ENCODE results near the gene TTC19. TPM values are rescaled to one million over a fixed set of nuclear protein-coding genes. Genes with fewer than 3 reads are reported as not detected.

The TTC19 gene
- total RNA-seq, 6 donors from 2014 or later: 33.2 to 229 (median 92.9) TPM

GRCh38 chr17:15957608-15958307 lies 41.9 kb upstream of the TTC19 start:
- Histone ChIP-seq H3K9me3 (no peaks in the 10 kb centered on the region), H3K4me3 (no peak overlapping the region), H3K4me1 (peaks cover 4 to 22% (median 14%) of the 10 kb centered on the region in 4 donors), H3K27me3 (no peaks in the 10 kb centered on the region), H3K27ac (no peak overlapping the region), H3K36me3 (no peaks in the 10 kb centered on the region)
- TF ChIP-seq POLR2A (IDR thresholded peaks at IDR 0.05): no peak
- TF ChIP-seq CTCF (IDR thresholded peaks at IDR 0.05): no peak
- TF ChIP-seq POLR2AphosphoS5 (IDR thresholded peaks at IDR 0.05): no peak
- no peak for TF ChIP-seq EP300 (IDR thresholded peaks at IDR 0.05)
- WGBS, 2 donors: 94 to 96% methylated on average over 18 of the region's 19 CpGs
- DNase-seq (peak in 1 of 2 donors; percentile 33), ATAC-seq (ENCODE audit: low FRiP score in 2 of 2) (no peak)

GRCh38 chr17:15958484-15958854 lies 41.2 kb upstream of the TTC19 start:
- H3K27me3 ChIP-seq: no peaks in the 10 kb centered on the region
- peak in 1 of 2 donors; percentile 28 for ATAC-seq (ENCODE audit: low FRiP score in 2 of 2)
- DNase-seq: no peak
- H3K4me3 ChIP-seq: no peak overlapping the region
- peak overlapping the region in 2 of 4 donors; percentile 12 to 44 for H3K27ac ChIP-seq
- H3K9me3 ChIP-seq: no peaks in the 10 kb centered on the region
- H3K4me1 ChIP-seq: peaks cover 4 to 22% (median 14%) of the 10 kb centered on the region in 4 donors
- no peak for TF ChIP-seq EP300 (IDR thresholded peaks at IDR 0.05)
- no peak for TF ChIP-seq POLR2A (IDR thresholded peaks at IDR 0.05)
- no peak for TF ChIP-seq POLR2AphosphoS5 (IDR thresholded peaks at IDR 0.05)
- TF ChIP-seq CTCF (IDR thresholded peaks at IDR 0.05): no peak
- WGBS, 2 donors: 53 to 86% methylated on average over 4 of the region's 4 CpGs
- H3K36me3 ChIP-seq: no peaks in the 10 kb centered on the region

GRCh38 chr17:15963670-15964110 lies 35.9 kb upstream of the TTC19 start:
- no peaks in the 10 kb centered on the region for H3K9me3 ChIP-seq
- ATAC-seq (ENCODE audit: low FRiP score in 2 of 2) (no peak), DNase-seq (no peak)
- H3K27me3 ChIP-seq: no peaks in the 10 kb centered on the region
- H3K4me1 ChIP-seq: peaks cover 21 to 35% (median 29%) of the 10 kb centered on the region in 4 donors
- TF ChIP-seq POLR2A (IDR thresholded peaks at IDR 0.05): no peak
- no peak for TF ChIP-seq POLR2AphosphoS5 (IDR thresholded peaks at IDR 0.05)
- TF ChIP-seq EP300 (IDR thresholded peaks at IDR 0.05): no peak
- TF ChIP-seq CTCF (IDR thresholded peaks at IDR 0.05): no peak
- 84 to 100% methylated on average over 2 to 4 of the region's 4 CpGs for WGBS, 2 donors
- H3K36me3 ChIP-seq: no peaks in the 10 kb centered on the region
- no peak overlapping the region for H3K27ac ChIP-seq
- H3K4me3 ChIP-seq: no peak overlapping the region

- WGBS, 2 donors: 50 to 62% methylated on average over 6 of the region's 6 CpGs
- no peaks in the 10 kb centered on the region for H3K9me3 ChIP-seq
- H3K36me3 ChIP-seq: no peaks in the 10 kb centered on the region
- ATAC-seq (ENCODE audit: low FRiP score in 2 of 2): no peak
- DNase-seq: no peak
- H3K27me3 ChIP-seq: no peaks in the 10 kb centered on the region
- peaks cover 18 to 27% (median 25%) of the 10 kb centered on the region in 4 donors for H3K4me1 ChIP-seq
- no peak for TF ChIP-seq POLR2AphosphoS5 (IDR thresholded peaks at IDR 0.05)
- no peak for TF ChIP-seq EP300 (IDR thresholded peaks at IDR 0.05)
- no peak for TF ChIP-seq POLR2A (IDR thresholded peaks at IDR 0.05)
- TF ChIP-seq CTCF (IDR thresholded peaks at IDR 0.05): no peak
- peak overlapping the region; percentile 67 to 88 (median 84) for H3K27ac ChIP-seq
- H3K4me3 ChIP-seq: no peak overlapping the region
These were observed 34.1 kb upstream of the TTC19 start for GRCh38 chr17:15965528-15965927.

Measured in upper lobe of left lung (tissue), 6 donors.